Vagina (tissue), 2 donors: ENCODE data around the gene PRSS27.

ENCODE experiments used
- CTCF ChIP-seq, 3 experiments: fragments of 450-650 bp in 2 of 3; fragments of 200-600 bp in 1 of 3; sonication (generic) in 1 of 3; IDR thresholded peaks; one replicate each; pipeline ENCODE4 v1.5.1; 2017 to 2019; ENCODE audit warnings: antibody characterized with exemption in 3 of 3, mild to moderate bottlenecking in 2 of 3, moderate library complexity in 2 of 3
- POLR2A ChIP-seq, 2 donors: fragments of 450-650 bp; IDR thresholded peaks; one replicate each; pipeline ENCODE4 v1.6.1; 2017; ENCODE audit warnings: antibody characterized with exemption in 2 of 2, mild to moderate bottlenecking in 2 of 2, moderate library complexity in 2 of 2
- POLR2AphosphoS5 ChIP-seq, 2 donors: sonication (generic); formaldehyde crosslinking; IDR thresholded peaks; one replicate each; pipeline ENCODE4 v1.9.0; 2017; ENCODE audit warnings: antibody characterized with exemption in 2 of 2, mild to moderate bottlenecking in 2 of 2, low read depth in 1 of 2; ENCODE audit not compliant: insufficient read depth in 1 of 2

GRCh38 chr16:2692948-2693651, 26.9 kb downstream of the PRSS27 start:
- TF ChIP-seq CTCF (IDR thresholded peaks at IDR 0.05) (no peak), POLR2A (IDR thresholded peaks at IDR 0.05) (no peak), POLR2AphosphoS5 (IDR thresholded peaks at IDR 0.05; ENCODE audit: insufficient read depth in 1 of 2, low read depth in 1 of 2) (no peak)
